Trophoblast cell (in vitro differentiated cells and primary cell): ENCODE results near the gene TRIM27.

Experiments
- DNase-seq, 2 donors: peaks; one replicate each; pipeline ENCODE4 v3.0.0-alpha.2; 2016
- H2AFZ ChIP-seq: 2 replicates; pipeline ENCODE4 v1.6.1; 2013; ENCODE audit warnings: low read length, moderate library complexity, mild to moderate bottlenecking; ENCODE audit not compliant: insufficient read depth, poor library complexity
- H2AK5ac ChIP-seq: 2 replicates; pipeline ENCODE4 v1.6.1; 2013; ENCODE audit warnings: mild to moderate bottlenecking, low read length
- H2BK120ac ChIP-seq: 2 replicates; pipeline ENCODE4 v1.6.1; 2013; ENCODE audit warnings: low read length, mild to moderate bottlenecking, moderate library complexity; ENCODE audit not compliant: insufficient read depth, poor library complexity
- H2BK12ac ChIP-seq: 2 replicates; pipeline ENCODE4 v1.6.1; 2013; ENCODE audit warnings: mild to moderate bottlenecking, low read length, moderate library complexity
- H2BK5ac ChIP-seq: 2 replicates; pipeline ENCODE4 v1.6.1; 2013; ENCODE audit warnings: low read length, low read depth, moderate library complexity, mild to moderate bottlenecking; ENCODE audit not compliant: poor library complexity
- H3K14ac ChIP-seq: 2 replicates; pipeline ENCODE4 v1.6.1; 2013; ENCODE audit warnings: mild to moderate bottlenecking, low read length
- H3K18ac ChIP-seq: 2 replicates; pipeline ENCODE4 v1.6.1; 2013; ENCODE audit warnings: mild to moderate bottlenecking, low read length
- H3K23ac ChIP-seq: 2 replicates; pipeline ENCODE4 v1.6.1; 2013; ENCODE audit warnings: low read length
- H3K27ac ChIP-seq: 2 replicates; pipeline ENCODE4 v1.5.1; 2013; ENCODE audit warnings: low read depth, mild to moderate bottlenecking, inconsistent platforms, low read length, moderate library complexity
- H3K27me3 ChIP-seq: 2 replicates; pipeline ENCODE4 v1.6.1; 2013; ENCODE audit warnings: inconsistent platforms, mild to moderate bottlenecking, low read length, moderate library complexity; ENCODE audit not compliant: insufficient read depth
- H3K36me3 ChIP-seq, 2 experiments: 1 replicate in 1 of 2; 2 replicates in 1 of 2; pipeline ENCODE4 v1.6.1; 2013; ENCODE audit warnings: low read length in 2 of 2, mild to moderate bottlenecking in 2 of 2, moderate library complexity in 1 of 2; ENCODE audit not compliant: insufficient read depth in 2 of 2, control insufficient read depth in 1 of 2
- H3K4ac ChIP-seq: 2 replicates; pipeline ENCODE4 v1.6.1; 2013; ENCODE audit warnings: low read depth, mild to moderate bottlenecking, low read length, moderate library complexity
- H3K4me1 ChIP-seq, 2 experiments: 1 replicate in 1 of 2; 2 replicates in 1 of 2; pipeline ENCODE4 v1.6.1; 2013; ENCODE audit warnings: low read length in 2 of 2, mild to moderate bottlenecking in 2 of 2, moderate library complexity in 1 of 2; ENCODE audit not compliant: insufficient read depth in 2 of 2, control insufficient read depth in 1 of 2
- H3K4me2 ChIP-seq: 2 replicates; pipeline ENCODE4 v1.6.1; 2013; ENCODE audit warnings: inconsistent platforms, mild to moderate bottlenecking, low read length, moderate library complexity
- H3K4me3 ChIP-seq: 2 replicates; pipeline ENCODE4 v1.5.1; 2013; ENCODE audit warnings: mild to moderate bottlenecking, low read depth, low read length, inconsistent platforms
- H3K79me1 ChIP-seq: one replicate; pipeline ENCODE4 v1.6.1; 2013; ENCODE audit warnings: low read length
- H3K79me2 ChIP-seq: 2 replicates; pipeline ENCODE4 v1.6.1; 2013; ENCODE audit warnings: low read length, mild to moderate bottlenecking; ENCODE audit not compliant: control insufficient read depth, insufficient read depth, poor library complexity
- H3K9ac ChIP-seq: 2 replicates; pipeline ENCODE4 v1.6.1; 2013; ENCODE audit warnings: mild to moderate bottlenecking, low read length
- H3K9me3 ChIP-seq: 2 replicates; pipeline ENCODE4 v1.6.1; 2013; ENCODE audit warnings: low read depth, mild to moderate bottlenecking, control low read depth, inconsistent platforms, low read length; ENCODE audit not compliant: insufficient read depth
- H4K12ac ChIP-seq: 2 replicates; pipeline ENCODE4 v1.6.1; 2013; ENCODE audit warnings: low read depth, mild to moderate bottlenecking, low read length, moderate library complexity
- H4K8ac ChIP-seq: 2 replicates; pipeline ENCODE4 v1.6.1; 2013; ENCODE audit warnings: low read depth, mild to moderate bottlenecking, low read length, moderate library complexity
- H4K91ac ChIP-seq: one replicate; pipeline ENCODE4 v1.6.1; 2013; ENCODE audit warnings: low read depth, mild to moderate bottlenecking, low read length, moderate library complexity
- WGBS: extraction: QIAGEN DNeasy Blood & Tissue Kit; methylation state at CpG from one replicate; pipeline ENCODE4 v1.1.7; 2013; ENCODE audit warnings: missing lambda C conversion rate; ENCODE audit not compliant: insufficient read length, insufficient coverage; ENCODE audit errors: extremely low coverage; 5-methylcytosine and 5-hydroxymethylcytosine counted together

Gene TRIM27

GRCh38 chr6:28863604-28864325 is 60.0 kb downstream of the TRIM27 start:
- H3K9me3 ChIP-seq: no peaks in the 10 kb centered on the region

GRCh38 chr6:28862077-28862476 is 61.7 kb downstream of the TRIM27 start:
- H3K23ac ChIP-seq: no peak overlapping the region
- H2BK5ac ChIP-seq: no peak overlapping the region
- WGBS: no CpG with 5 or more reads among the region's 10 CpGs
- H3K9me3 ChIP-seq: no peaks in the 10 kb centered on the region
- H2AFZ ChIP-seq: no peak overlapping the region
- peaks cover 3% of the 10 kb centered on the region for H3K79me1 ChIP-seq
- no peak overlapping the region for H2BK12ac ChIP-seq
- no peaks in the 10 kb centered on the region for H3K27me3 ChIP-seq
- H3K9ac ChIP-seq: no peak overlapping the region
- H3K14ac ChIP-seq: no peak overlapping the region
- no peak for DNase-seq
- H4K12ac ChIP-seq: no peak overlapping the region
- peaks cover 3 to 6% of the 10 kb centered on the region in 2 experiments for H3K4me1 ChIP-seq
- peaks cover 2% of the 10 kb centered on the region for H3K79me2 ChIP-seq
- H3K4me2 ChIP-seq: no peak overlapping the region
- no peak overlapping the region for H3K4me3 ChIP-seq
- H4K8ac ChIP-seq: no peak overlapping the region
- no peak overlapping the region for H3K27ac ChIP-seq
- no peak overlapping the region for H3K18ac ChIP-seq
- no peak overlapping the region for H2BK120ac ChIP-seq
- no peak overlapping the region for H4K91ac ChIP-seq
- no peak overlapping the region for H2AK5ac ChIP-seq
- no peak overlapping the region for H3K4ac ChIP-seq
- H3K36me3 ChIP-seq: no peaks in the 10 kb centered on the region

More at GRCh38 chr6:28863604-28864325, 60.0 kb downstream of the TRIM27 start:
- Histone ChIP-seq H3K9ac (no peak overlapping the region), H3K79me2 (peaks cover 2% of the 10 kb centered on the region), H2AFZ (peak overlapping the region; percentile 91), H3K79me1 (peaks cover 3% of the 10 kb centered on the region), H3K4ac (no peak overlapping the region), H2AK5ac (no peak overlapping the region), H2BK5ac (no peak overlapping the region), H3K23ac (no peak overlapping the region), H3K4me1 (peaks cover 3 to 7% of the 10 kb centered on the region in 2 experiments), H4K8ac (peak overlapping the region; percentile 31), H3K14ac (no peak overlapping the region), H3K27me3 (no peaks in the 10 kb centered on the region), H3K27ac (no peak overlapping the region), H2BK120ac (no peak overlapping the region), H3K4me2 (peak overlapping the region; percentile 73), H3K4me3 (peak overlapping the region; percentile 80), H3K18ac (no peak overlapping the region), H4K91ac (no peak overlapping the region), H3K36me3 (no peaks in the 10 kb centered on the region), H2BK12ac (no peak overlapping the region), H4K12ac (no peak overlapping the region)
- no CpG with 5 or more reads among the region's 47 CpGs for WGBS
- peak; percentile 79 to 93 for DNase-seq

- no CpG with 5 or more reads among the region's 22 CpGs for WGBS
- Histone ChIP-seq H3K27ac (no peak overlapping the region), H2BK120ac (no peak overlapping the region)
Observed at GRCh38 chr6:28861339-28861738, 62.4 kb downstream of the TRIM27 start.

GRCh38 chr6:28860581-28860980 is 63.2 kb downstream of the TRIM27 start:
- Histone ChIP-seq H3K79me1 (no peaks in the 10 kb centered on the region), H3K79me2 (no peaks in the 10 kb centered on the region), H3K36me3 (no peaks in the 10 kb centered on the region), H3K9me3 (no peaks in the 10 kb centered on the region), H2AFZ (no peak overlapping the region), H3K18ac (no peak overlapping the region), H3K9ac (no peak overlapping the region), H3K27me3 (no peaks in the 10 kb centered on the region), H4K8ac (no peak overlapping the region), H2AK5ac (no peak overlapping the region), H4K12ac (no peak overlapping the region), H2BK12ac (no peak overlapping the region), H3K23ac (no peak overlapping the region), H3K4me1 (peaks cover 3 to 4% of the 10 kb centered on the region in 2 experiments), H3K4ac (no peak overlapping the region), H4K91ac (no peak overlapping the region), H2BK120ac (no peak overlapping the region), H3K27ac (no peak overlapping the region), H3K4me2 (no peak overlapping the region), H3K14ac (no peak overlapping the region), H2BK5ac (no peak overlapping the region), H3K4me3 (no peak overlapping the region)
- no CpG with 5 or more reads among the region's 6 CpGs for WGBS
- no peak for DNase-seq

More at GRCh38 chr6:28861339-28861738, 62.4 kb downstream of the TRIM27 start:
- H3K36me3 ChIP-seq: no peaks in the 10 kb centered on the region
- H2BK12ac ChIP-seq: no peak overlapping the region
- peaks cover 3 to 4% of the 10 kb centered on the region in 2 experiments for H3K4me1 ChIP-seq
- H3K9me3 ChIP-seq: no peaks in the 10 kb centered on the region
- no peak overlapping the region for H2AFZ ChIP-seq
- H3K27me3 ChIP-seq: no peaks in the 10 kb centered on the region
- no peak overlapping the region for H3K4me2 ChIP-seq
- no peak overlapping the region for H4K12ac ChIP-seq
- H3K79me2 ChIP-seq: no peaks in the 10 kb centered on the region
- no peak overlapping the region for H3K23ac ChIP-seq
- no peak overlapping the region for H4K91ac ChIP-seq
- no peak overlapping the region for H4K8ac ChIP-seq
- H3K4me3 ChIP-seq: no peak overlapping the region
- no peaks in the 10 kb centered on the region for H3K79me1 ChIP-seq
- H3K14ac ChIP-seq: no peak overlapping the region
- no peak overlapping the region for H3K4ac ChIP-seq
- no peak overlapping the region for H3K18ac ChIP-seq
- H2AK5ac ChIP-seq: no peak overlapping the region
- H3K9ac ChIP-seq: no peak overlapping the region
- no peak for DNase-seq
- H2BK5ac ChIP-seq: no peak overlapping the region
